Stomach (tissue), 9 donors: ENCODE measurements around the gene IVD. TPM values are rescaled to one million over a fixed set of nuclear protein-coding genes. Genes with fewer than 3 reads are reported as not detected.

ENCODE experiments used
- DNase-seq, 2 donors: peaks; one replicate each; pipeline versions ENCODE4 v3.0.0 to v3.0.0-alpha.2; 2013 to 2019
- H3K27ac ChIP-seq, 5 donors: fragments of 200-600 bp in 4 of 5; sonication (generic) in 4 of 5; one replicate each; pipeline ENCODE4 v1.5.1; 2013 to 2019; ENCODE audit warnings: mild to moderate bottlenecking in 1 of 5, moderate library complexity in 1 of 5
- H3K27me3 ChIP-seq, 3 donors: fragments of 200-600 bp; sonication (generic); one replicate each; pipeline ENCODE4 v1.5.1; 2017 to 2019; ENCODE audit warnings: mixed run types in 1 of 3
- H3K36me3 ChIP-seq, 4 donors: fragments of 200-600 bp; sonication (generic); 1 replicate in 3 of 4; 2 replicates in 1 of 4; pipeline ENCODE4 v1.5.1; 2016 to 2019
- H3K4me1 ChIP-seq, 4 donors: fragments of 200-600 bp; sonication (generic); one replicate each; pipeline ENCODE4 v1.5.1; 2016 to 2019
- H3K4me3 ChIP-seq, 4 donors: fragments of 200-600 bp; sonication (generic) in 3 of 4; one replicate each; pipeline ENCODE4 v1.5.1; 2016 to 2019; ENCODE audit warnings: mild to moderate bottlenecking in 1 of 4
- H3K9me3 ChIP-seq, 4 donors: fragments of 200-600 bp; sonication (generic); one replicate each; pipeline ENCODE4 v1.5.1; 2016 to 2019
- EP300 ChIP-seq: sonication (generic); formaldehyde crosslinking; IDR thresholded peaks from one replicate; pipeline ENCODE4 v1.6.1; 2017; ENCODE audit warnings: antibody characterized with exemption
- POLR2A ChIP-seq, 4 donors: fragments of 450-650 bp; IDR thresholded peaks; one replicate each; pipeline ENCODE4 v1.6.1; 2016; ENCODE audit warnings: antibody characterized with exemption in 4 of 4, control low read depth in 2 of 4, mild to moderate bottlenecking in 1 of 4, moderate library complexity in 1 of 4
- POLR2AphosphoS5 ChIP-seq, 3 donors: sonication (generic); formaldehyde crosslinking; IDR thresholded peaks; one replicate each; pipeline ENCODE4 v1.6.1; 2016; ENCODE audit warnings: antibody characterized with exemption in 3 of 3
- WGBS, 5 donors: extraction: QIAGEN DNeasy Blood & Tissue Kit in 3 of 5; methylation state at CpG; one replicate each; pipeline versions ENCODE4 v1.1.5 to v1.1.7; 2013 to 2018; 5-methylcytosine and 5-hydroxymethylcytosine counted together
- intact Hi-C: fragments of 100-400 bp; cut with DNase I; formaldehyde crosslinking; loops from one replicate; pipeline ENCODE4 v1.15.1; 2023; ENCODE audit warnings: low total_unique reads
- polyA plus RNA-seq, 3 donors: library from polyadenylated mRNA; stranded (reverse); fragments of 200-250 nt; gene quantifications; one replicate each; pipeline ENCODE4 v1.2.3, GENCODE V29; 2013
- total RNA-seq, 5 donors: library from RNA; depleted of rRNA; stranded (reverse); fragments of >200 nt; gene quantifications; one replicate each; pipeline versions ENCODE4 v1.1.0 to v1.2.3, GENCODE V29; 2014 to 2016
- TF ChIP-seq, protein P1 (sequence below), 7 experiments: fragments of 450-650 bp in 4 of 7; fragments of 200-600 bp in 3 of 7; sonication (generic) in 3 of 7; IDR thresholded peaks; one replicate each; pipeline ENCODE4 v1.5.1; 2016 to 2019; ENCODE audit warnings: antibody characterized with exemption in 7 of 7, control low read depth in 2 of 7, mild to moderate bottlenecking in 1 of 7
- donor health status: healthy with polysubstance abuse.
- donor health status: Bipolar disorder and iron deficiency.
- donor health status: healthy.

Gene IVD
- total and polyA plus RNA-seq, 8 donors: 26.7 to 78.1 (median 45.3) TPM

DNA sequence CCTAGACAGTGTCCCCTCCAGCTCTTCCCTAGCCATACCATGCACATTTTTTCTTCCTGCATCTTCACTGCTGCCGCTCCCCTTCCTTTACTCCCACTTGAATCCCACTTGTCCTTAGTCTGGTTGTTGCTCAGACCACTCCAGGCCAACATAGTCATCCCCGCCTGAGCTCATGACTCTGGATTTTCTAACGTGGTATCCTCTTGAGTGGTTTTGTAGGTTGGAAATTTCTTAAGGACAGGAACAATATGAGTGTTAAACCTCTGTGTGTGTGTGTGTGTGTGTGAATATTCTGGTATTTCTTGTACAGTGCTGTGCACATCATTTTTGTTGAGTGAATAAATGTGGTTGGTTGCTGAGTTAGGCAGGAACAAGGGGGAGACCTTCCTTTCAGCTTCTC lies 38.3 kb downstream of the IVD start:
- Histone ChIP-seq H3K4me1 (peaks cover 52 to 66% (median 58%) of the 10 kb centered on the region in 4 donors), H3K9me3 (no peaks in the 10 kb centered on the region), H3K27ac (no peak overlapping the region), H3K27me3 (peaks cover 0 to 7% (median 0%) of the 10 kb centered on the region in 3 donors), H3K36me3 (no peaks in the 10 kb centered on the region), H3K4me3 (no peak overlapping the region)
- TF ChIP-seq, protein P1, sequence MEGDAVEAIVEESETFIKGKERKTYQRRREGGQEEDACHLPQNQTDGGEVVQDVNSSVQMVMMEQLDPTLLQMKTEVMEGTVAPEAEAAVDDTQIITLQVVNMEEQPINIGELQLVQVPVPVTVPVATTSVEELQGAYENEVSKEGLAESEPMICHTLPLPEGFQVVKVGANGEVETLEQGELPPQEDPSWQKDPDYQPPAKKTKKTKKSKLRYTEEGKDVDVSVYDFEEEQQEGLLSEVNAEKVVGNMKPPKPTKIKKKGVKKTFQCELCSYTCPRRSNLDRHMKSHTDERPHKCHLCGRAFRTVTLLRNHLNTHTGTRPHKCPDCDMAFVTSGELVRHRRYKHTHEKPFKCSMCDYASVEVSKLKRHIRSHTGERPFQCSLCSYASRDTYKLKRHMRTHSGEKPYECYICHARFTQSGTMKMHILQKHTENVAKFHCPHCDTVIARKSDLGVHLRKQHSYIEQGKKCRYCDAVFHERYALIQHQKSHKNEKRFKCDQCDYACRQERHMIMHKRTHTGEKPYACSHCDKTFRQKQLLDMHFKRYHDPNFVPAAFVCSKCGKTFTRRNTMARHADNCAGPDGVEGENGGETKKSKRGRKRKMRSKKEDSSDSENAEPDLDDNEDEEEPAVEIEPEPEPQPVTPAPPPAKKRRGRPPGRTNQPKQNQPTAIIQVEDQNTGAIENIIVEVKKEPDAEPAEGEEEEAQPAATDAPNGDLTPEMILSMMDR (IDR thresholded peaks at IDR 0.05): no peak
- TF ChIP-seq EP300: no peak
- no peak for DNase-seq
- intact Hi-C loops: no loop called here
- 77 to 89% (median 80%) methylated on average over 3 of the region's 3 CpGs for WGBS, 5 donors

- no peak for DNase-seq
- intact Hi-C loops: no loop called here
- peaks cover 0 to 6% (median 0%) of the 10 kb centered on the region in 3 donors for H3K27me3 ChIP-seq
- H3K9me3 ChIP-seq: no peaks in the 10 kb centered on the region
- no peak overlapping the region for H3K27ac ChIP-seq
- no peak overlapping the region for H3K4me3 ChIP-seq
- H3K4me1 ChIP-seq: peaks cover 43 to 61% (median 50%) of the 10 kb centered on the region in 4 donors
- H3K36me3 ChIP-seq: no peaks in the 10 kb centered on the region
- 81 to 87% (median 83%) methylated on average over 5 of the region's 5 CpGs for WGBS, 5 donors
- TF ChIP-seq EP300: no peak
- no peak for TF ChIP-seq POLR2A (IDR thresholded peaks at IDR 0.05)
- no peak for TF ChIP-seq POLR2AphosphoS5 (IDR thresholded peaks at IDR 0.05)
- TF ChIP-seq, protein P1 (IDR thresholded peaks at IDR 0.05): no peak
These were observed 39.1 kb downstream of the IVD start for GRCh38 chr15:40444736-40445135.

GRCh38 chr15:40445421-40445922 lies 39.9 kb downstream of the IVD start:
- peak in 1 of 2 donors; percentile 53 for DNase-seq
- H3K9me3 ChIP-seq: no peaks in the 10 kb centered on the region
- intact Hi-C loops: no loop called here
- H3K27me3 ChIP-seq: peaks cover 0 to 1% (median 0%) of the 10 kb centered on the region in 3 donors
- H3K4me1 ChIP-seq: peaks cover 36 to 55% (median 46%) of the 10 kb centered on the region in 4 donors
- 19 to 34% (median 26%) methylated on average over 9 of the region's 9 CpGs for WGBS, 5 donors
- H3K4me3 ChIP-seq: no peak overlapping the region
- TF ChIP-seq EP300: no peak
- no peak for TF ChIP-seq POLR2A (IDR thresholded peaks at IDR 0.05)
- no peak for TF ChIP-seq POLR2AphosphoS5 (IDR thresholded peaks at IDR 0.05)
- TF ChIP-seq, protein P1 (IDR thresholded peaks at IDR 0.05): no peak
- H3K36me3 ChIP-seq: no peaks in the 10 kb centered on the region
- peak overlapping the region in 1 of 5 donors; percentile 31 for H3K27ac ChIP-seq

DNA sequence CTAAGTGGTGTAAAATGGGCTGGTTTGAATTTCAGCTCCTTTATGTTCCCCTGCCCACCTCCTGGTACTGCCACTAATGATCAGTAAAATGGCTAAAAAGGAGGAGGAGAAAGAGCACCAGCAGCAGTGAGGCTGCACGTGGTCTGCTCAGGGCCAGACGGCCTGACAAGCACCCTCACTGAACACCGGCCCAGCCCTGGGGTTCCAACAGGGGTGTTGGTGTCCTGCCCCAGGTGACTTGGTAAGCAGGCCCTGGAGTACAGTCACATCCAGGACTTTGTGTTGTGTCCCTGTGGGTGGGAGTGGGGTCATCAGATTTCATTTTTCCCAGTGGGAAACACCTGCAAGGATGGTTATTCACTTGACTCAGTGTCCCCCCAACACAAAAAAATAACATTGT lies 40.5 kb downstream of the IVD start:
- no peak for DNase-seq
- Histone ChIP-seq H3K4me3 (no peak overlapping the region), H3K27ac (no peak overlapping the region), H3K9me3 (no peaks in the 10 kb centered on the region), H3K27me3 (no peaks in the 10 kb centered on the region), H3K36me3 (no peaks in the 10 kb centered on the region), H3K4me1 (peaks cover 36 to 59% (median 46%) of the 10 kb centered on the region in 4 donors)
- WGBS, 5 donors: 75 to 92% (median 85%) methylated on average over 3 of the region's 3 CpGs
- intact Hi-C loops: no loop called here
- no peak for TF ChIP-seq EP300
- no peak for TF ChIP-seq POLR2A (IDR thresholded peaks at IDR 0.05)
- no peak for TF ChIP-seq POLR2AphosphoS5 (IDR thresholded peaks at IDR 0.05)
- TF ChIP-seq, protein P1 (IDR thresholded peaks at IDR 0.05): no peak
